Measurements from ENCODE around the gene PRKAG3.
"Not testable (repeated sequence)": the region's sequence is repeated elsewhere in the genome, so short reads cannot be mapped to it uniquely, and the experiment has no call there.

PRKAG3 gene

GRCh38 chr2:218782528-218782844, 49.1 kb downstream of the PRKAG3 start:
- no peak for DNase-seq (ENCODE audit: low read depth in 1 of 2, low spot score in 1 of 2)

GRCh38 chr2:218781691-218782527, 49.7 kb downstream of the PRKAG3 start, which contains the start of gene CYP27A1:
CYP27A1 (plus strand) TSS chr2:218782147; CDS start chr2:218782183, 36 bp downstream.
- DNase-seq (ENCODE audit: low read depth in 1 of 2, low spot score in 1 of 2) = no peak

- DNase-seq (ENCODE audit: low read depth in 1 of 2, low spot score in 1 of 2) = no peak
These were observed 50.5 kb downstream of the PRKAG3 start for GRCh38 chr2:218780851-218781690.

- no peak for DNase-seq (ENCODE audit: low read depth in 1 of 2, low spot score in 1 of 2)
These were observed 51.6 kb downstream of the PRKAG3 start for GRCh38 chr2:218780046-218780445.

- DNase-seq (ENCODE audit: low read depth in 1 of 2, low spot score in 1 of 2) = no peak
These were observed 54.2 kb downstream of the PRKAG3 start for GRCh38 chr2:218777276-218777990.

GRCh38 chr2:218776488-218776887, 55.1 kb downstream of the PRKAG3 start:
- DNase-seq (ENCODE audit: low read depth in 1 of 2, low spot score in 1 of 2) = no peak

- no peak for DNase-seq (ENCODE audit: low read depth in 1 of 2, low spot score in 1 of 2)
These were observed 57.7 kb downstream of the PRKAG3 start for GRCh38 chr2:218773881-218774280.

GRCh38 chr2:218772759-218773158, 58.8 kb downstream of the PRKAG3 start:
- not testable (repeated sequence) for DNase-seq (ENCODE audit: low read depth in 1 of 2, low spot score in 1 of 2)
